GM12872 (cell line): ENCODE measurements around the gene PPM1H.

Experiments used
- TF ChIP-seq, protein P1 (sequence below): IDR thresholded peaks from 3 replicates; pipeline ENCODE4 v1.5.1; 2011; ENCODE audit warnings: low read depth, mild to moderate bottlenecking, low read length, moderate library complexity; ENCODE audit not compliant: insufficient read depth

Gene PPM1H

GRCh38 chr12:62784576-62784975, 150.4 kb downstream of the PPM1H start:
- TF ChIP-seq, protein P1, sequence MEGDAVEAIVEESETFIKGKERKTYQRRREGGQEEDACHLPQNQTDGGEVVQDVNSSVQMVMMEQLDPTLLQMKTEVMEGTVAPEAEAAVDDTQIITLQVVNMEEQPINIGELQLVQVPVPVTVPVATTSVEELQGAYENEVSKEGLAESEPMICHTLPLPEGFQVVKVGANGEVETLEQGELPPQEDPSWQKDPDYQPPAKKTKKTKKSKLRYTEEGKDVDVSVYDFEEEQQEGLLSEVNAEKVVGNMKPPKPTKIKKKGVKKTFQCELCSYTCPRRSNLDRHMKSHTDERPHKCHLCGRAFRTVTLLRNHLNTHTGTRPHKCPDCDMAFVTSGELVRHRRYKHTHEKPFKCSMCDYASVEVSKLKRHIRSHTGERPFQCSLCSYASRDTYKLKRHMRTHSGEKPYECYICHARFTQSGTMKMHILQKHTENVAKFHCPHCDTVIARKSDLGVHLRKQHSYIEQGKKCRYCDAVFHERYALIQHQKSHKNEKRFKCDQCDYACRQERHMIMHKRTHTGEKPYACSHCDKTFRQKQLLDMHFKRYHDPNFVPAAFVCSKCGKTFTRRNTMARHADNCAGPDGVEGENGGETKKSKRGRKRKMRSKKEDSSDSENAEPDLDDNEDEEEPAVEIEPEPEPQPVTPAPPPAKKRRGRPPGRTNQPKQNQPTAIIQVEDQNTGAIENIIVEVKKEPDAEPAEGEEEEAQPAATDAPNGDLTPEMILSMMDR, result no peak

GRCh38 chr12:62783881-62784280, 151.1 kb downstream of the PPM1H start:
- TF ChIP-seq, protein P1, result no peak

- TF ChIP-seq, protein P1, result no peak
Observed at GRCh38 chr12:62781136-62781880, 153.6 kb downstream of the PPM1H start.

DNA sequence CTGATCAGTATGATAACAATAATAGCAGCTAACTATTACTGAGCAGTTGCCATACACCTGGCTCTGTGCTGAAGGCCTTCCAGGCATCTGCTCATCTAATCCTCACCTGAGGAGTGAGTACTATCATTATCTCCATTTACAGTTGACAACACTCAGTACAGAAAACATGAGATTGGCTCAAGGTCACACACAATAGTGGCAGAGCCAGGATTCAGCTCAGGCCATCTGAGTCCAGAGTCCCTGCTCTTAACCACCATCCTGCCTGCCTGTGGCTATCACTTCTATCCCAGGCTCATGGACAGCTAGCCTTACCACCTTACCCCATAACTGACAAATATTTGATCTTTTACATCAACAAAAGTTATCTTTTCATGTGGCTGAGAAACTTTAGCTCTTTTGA, 155.5 kb downstream of the PPM1H start:
- TF ChIP-seq, protein P1, result no peak

- TF ChIP-seq, protein P1, result no peak
Observed at GRCh38 chr12:62778187-62778586, 156.8 kb downstream of the PPM1H start.

DNA sequence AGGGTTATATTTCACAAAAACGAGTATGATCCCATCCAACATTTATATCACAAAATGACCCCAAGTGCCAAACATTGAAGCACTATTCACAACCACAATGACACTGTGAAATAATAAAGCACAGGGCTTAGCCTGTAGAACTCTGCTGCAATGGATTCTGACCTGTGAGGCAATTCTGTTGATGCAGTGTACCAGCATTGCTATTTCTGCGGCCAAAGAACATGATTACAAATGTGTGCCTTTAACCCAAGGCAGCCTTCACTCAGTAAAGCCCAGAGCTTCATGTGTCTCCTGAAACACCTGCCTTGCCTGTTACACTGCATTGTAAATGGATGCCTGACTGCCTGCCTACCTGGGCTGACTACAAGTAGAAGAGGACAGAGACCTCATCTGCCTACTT, 158.0 kb downstream of the PPM1H start:
- TF ChIP-seq, protein P1, result no peak

DNA sequence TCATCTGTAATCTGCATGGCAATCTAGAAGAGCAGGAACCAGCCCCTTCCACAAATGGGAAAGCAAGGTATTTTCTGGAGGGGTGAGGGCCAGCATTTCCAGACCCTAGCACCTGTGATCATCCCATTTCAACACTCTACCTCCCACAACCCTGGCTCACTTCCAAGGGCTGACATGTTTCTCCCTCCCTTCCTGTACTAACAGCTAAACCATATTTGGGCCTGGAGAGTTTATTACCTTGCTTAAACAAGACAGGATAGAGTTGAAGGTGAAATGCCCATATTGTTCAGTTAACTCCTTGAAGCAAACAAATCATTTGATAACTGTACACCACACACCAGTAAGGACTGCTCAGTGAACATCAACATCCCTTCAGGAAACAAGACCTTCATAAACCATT, 158.4 kb downstream of the PPM1H start:
- TF ChIP-seq, protein P1, result no peak
